Lower leg skin (tissue), 4 donors: ENCODE data around the gene HYAL2. TPM values are rescaled to one million over a fixed set of nuclear protein-coding genes. Genes with fewer than 3 reads are reported as not detected.

ENCODE experiments used
- DNase-seq, 2 donors: peaks; one replicate each; pipeline ENCODE4 v3.0.0-alpha.2; 2019; ENCODE audit warnings: low spot score in 2 of 2
- H3K4me3 ChIP-seq: fragments of 200-600 bp; sonication (generic); 2 replicates; pipeline ENCODE4 v1.5.1; 2017; ENCODE audit warnings: mild to moderate bottlenecking, low read depth; ENCODE audit not compliant: poor library complexity, severe bottlenecking
- POLR2A ChIP-seq, 2 donors: fragments of 450-650 bp; IDR thresholded peaks; one replicate each; pipeline ENCODE4 v1.6.1; 2016 to 2017; ENCODE audit warnings: antibody characterized with exemption in 2 of 2, mild to moderate bottlenecking in 1 of 2, moderate library complexity in 1 of 2
- WGBS, 2 donors: methylation state at CpG; one replicate each; pipeline ENCODE4 v1.1.5; 2018; 5-methylcytosine and 5-hydroxymethylcytosine counted together
- intact Hi-C: fragments of 100-400 bp; cut with DNase I; formaldehyde crosslinking; loops from one replicate; pipeline ENCODE4 v1.15.0; 2023; ENCODE audit warnings: low total_unique reads
- total RNA-seq, 4 donors: library from RNA; depleted of rRNA; stranded (reverse); fragments of >200 nt; gene quantifications; one replicate each; pipeline ENCODE4 v1.1.0, GENCODE V29; 2016
- TF ChIP-seq, protein P1 (sequence below), 3 donors: fragments of 450-650 bp; IDR thresholded peaks; one replicate each; pipeline ENCODE4 v1.5.1; 2016; ENCODE audit warnings: antibody characterized with exemption in 3 of 3, mild to moderate bottlenecking in 3 of 3, moderate library complexity in 2 of 3

The HYAL2 gene
- total RNA-seq, 4 donors from 2014 or later: 44.1 to 95.7 (median 72.9) TPM

DNA sequence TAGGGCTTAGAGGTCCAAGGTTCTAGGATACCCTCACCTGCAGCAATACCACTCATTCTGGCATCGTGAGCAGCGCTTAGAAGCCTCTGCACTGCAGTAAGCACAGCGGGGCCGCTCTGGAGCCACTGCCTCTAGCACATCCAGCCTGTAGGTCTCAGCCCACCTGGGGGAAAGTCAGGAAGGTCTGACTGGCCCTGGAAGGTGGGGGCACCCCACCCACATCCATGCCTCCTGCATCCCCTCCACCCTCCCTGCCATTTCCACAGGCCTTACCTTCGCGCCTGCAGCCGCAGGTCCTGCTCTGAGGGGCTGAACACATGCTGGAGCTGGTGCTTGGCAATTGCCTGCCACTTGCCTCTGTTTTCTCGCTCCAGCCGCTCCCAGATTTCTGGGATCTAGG, 19.0 kb upstream of the HYAL2 start:
- no peak overlapping the region for H3K4me3 ChIP-seq
- 75 to 91% methylated on average over 9 of the region's 9 CpGs for WGBS, 2 donors
- no peak for DNase-seq
- intact Hi-C loops: no loop called here
- no peak for TF ChIP-seq POLR2A (IDR thresholded peaks at IDR 0.05)
- TF ChIP-seq, protein P1, sequence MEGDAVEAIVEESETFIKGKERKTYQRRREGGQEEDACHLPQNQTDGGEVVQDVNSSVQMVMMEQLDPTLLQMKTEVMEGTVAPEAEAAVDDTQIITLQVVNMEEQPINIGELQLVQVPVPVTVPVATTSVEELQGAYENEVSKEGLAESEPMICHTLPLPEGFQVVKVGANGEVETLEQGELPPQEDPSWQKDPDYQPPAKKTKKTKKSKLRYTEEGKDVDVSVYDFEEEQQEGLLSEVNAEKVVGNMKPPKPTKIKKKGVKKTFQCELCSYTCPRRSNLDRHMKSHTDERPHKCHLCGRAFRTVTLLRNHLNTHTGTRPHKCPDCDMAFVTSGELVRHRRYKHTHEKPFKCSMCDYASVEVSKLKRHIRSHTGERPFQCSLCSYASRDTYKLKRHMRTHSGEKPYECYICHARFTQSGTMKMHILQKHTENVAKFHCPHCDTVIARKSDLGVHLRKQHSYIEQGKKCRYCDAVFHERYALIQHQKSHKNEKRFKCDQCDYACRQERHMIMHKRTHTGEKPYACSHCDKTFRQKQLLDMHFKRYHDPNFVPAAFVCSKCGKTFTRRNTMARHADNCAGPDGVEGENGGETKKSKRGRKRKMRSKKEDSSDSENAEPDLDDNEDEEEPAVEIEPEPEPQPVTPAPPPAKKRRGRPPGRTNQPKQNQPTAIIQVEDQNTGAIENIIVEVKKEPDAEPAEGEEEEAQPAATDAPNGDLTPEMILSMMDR (IDR thresholded peaks at IDR 0.05): no peak

DNA sequence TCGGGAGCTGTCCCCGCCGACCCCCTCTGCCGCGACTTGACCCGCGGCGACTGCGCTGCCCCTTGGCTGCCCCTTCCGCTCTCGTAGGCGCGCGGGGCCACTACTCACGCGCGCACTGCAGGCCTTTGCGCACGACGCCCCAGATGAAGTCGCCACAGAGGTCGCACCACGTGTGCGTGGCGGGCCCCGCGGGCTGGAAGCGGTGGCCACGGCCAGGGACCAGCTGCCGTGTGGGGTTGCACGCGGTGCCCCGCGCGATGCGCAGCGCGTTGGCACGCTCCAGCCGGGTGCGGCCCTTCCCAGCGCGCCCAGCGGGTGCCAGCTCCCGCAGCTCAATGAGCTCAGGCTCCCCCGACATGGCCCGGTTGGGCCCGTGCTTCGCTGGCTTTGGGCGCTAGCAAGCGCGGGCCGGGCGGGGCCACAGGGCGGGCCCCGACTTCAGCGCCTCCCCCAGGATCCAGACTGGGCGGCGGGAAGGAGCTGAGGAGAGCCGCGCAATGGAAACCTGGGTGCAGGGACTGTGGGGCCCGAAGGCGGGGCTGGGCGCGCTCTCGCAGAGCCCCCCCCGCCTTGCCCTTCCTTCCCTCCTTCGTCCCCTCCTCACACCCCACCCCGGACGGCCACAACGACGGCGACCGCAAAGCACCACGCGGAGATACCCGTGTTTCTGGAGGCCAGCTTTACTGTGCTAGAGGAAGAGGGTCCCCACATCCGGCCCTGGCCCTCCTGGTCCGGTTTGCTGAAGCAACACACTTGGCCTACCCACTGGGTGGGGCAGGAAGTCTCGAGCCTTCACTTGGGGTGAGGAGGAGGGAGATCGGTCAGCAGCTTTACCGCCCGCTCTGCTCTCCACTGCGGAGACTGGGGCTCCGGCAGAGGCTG, 18.1 kb upstream of the HYAL2 start, which contains the start of gene RASSF1:
RASSF1 (minus strand) TSS at position 389 of the 882 bp plus-strand sequence; CDS start at position 358, 31 bp downstream.
- H3K4me3 ChIP-seq: peak within 1 kb of the TSS; percentile 26
- peak; percentile 81 to 96 for DNase-seq
- WGBS, 2 donors: 4 to 6% methylated on average over 34 to 50 of the region's 85 CpGs
- TF ChIP-seq POLR2A (IDR thresholded peaks at IDR 0.05): peak in 1 of 2 donors; percentile 16
- TF ChIP-seq, protein P1 (IDR thresholded peaks at IDR 0.05): no peak
- intact Hi-C loops: no loop called here

DNA sequence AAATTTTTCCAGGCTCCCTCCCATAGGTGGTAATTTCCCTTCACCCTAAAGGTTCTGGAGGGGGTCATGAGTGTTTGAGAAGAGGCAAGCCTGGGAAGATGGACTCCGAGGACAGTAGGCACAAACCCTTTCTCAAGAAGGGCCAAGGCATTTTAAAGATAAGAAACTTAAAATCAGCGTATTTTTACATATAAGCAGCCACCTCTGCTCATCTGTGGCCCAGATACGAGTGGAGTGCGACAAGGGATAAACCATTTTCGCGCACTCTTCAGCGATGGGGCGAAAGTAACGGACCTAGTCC, 17.6 kb upstream of the HYAL2 start:
- peak overlapping the region; percentile 26 for H3K4me3 ChIP-seq
- WGBS, 2 donors: 6 to 8% methylated on average over 5 to 9 of the region's 9 CpGs
- TF ChIP-seq POLR2A (IDR thresholded peaks at IDR 0.05): no peak
- TF ChIP-seq, protein P1 (IDR thresholded peaks at IDR 0.05): no peak
- intact Hi-C loops: no loop called here
- no peak for DNase-seq

DNA sequence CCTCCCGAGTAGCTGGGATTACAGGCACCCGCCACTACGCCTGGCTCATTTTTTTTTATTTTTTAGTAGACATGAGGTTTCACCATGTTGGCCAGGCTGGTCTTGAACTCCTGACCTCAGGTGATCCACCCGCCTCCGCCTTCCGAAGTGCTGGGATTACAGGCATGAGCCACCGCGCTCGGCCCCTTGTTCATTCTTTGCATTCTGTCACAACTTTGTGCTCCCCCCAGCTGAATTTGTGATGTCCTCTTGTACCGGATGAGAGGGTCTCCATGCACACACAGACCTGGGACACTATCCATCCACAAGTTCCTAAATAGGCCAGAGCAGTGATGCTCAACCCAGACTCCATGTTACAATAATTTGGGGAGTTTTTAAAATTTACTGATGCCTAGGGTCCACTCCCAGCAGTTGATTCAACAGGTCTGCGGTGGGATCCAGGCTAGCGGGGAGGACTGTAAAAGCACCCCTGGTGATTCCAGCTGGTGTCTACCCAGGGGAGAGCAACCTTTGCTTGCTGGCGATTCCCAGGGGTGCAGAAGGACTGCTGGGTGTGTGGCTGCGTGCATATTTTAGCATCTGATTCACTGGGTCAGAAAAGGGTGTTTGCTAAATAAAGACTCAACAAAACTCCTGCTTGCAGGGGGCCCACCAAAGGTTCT, 17.1 kb upstream of the HYAL2 start:
- intact Hi-C loops: no loop called here
- no peak overlapping the region for H3K4me3 ChIP-seq
- no peak for DNase-seq
- TF ChIP-seq POLR2A (IDR thresholded peaks at IDR 0.05): no peak
- TF ChIP-seq, protein P1 (IDR thresholded peaks at IDR 0.05): no peak
- 75 to 78% methylated on average over 14 of the region's 14 CpGs for WGBS, 2 donors

DNA sequence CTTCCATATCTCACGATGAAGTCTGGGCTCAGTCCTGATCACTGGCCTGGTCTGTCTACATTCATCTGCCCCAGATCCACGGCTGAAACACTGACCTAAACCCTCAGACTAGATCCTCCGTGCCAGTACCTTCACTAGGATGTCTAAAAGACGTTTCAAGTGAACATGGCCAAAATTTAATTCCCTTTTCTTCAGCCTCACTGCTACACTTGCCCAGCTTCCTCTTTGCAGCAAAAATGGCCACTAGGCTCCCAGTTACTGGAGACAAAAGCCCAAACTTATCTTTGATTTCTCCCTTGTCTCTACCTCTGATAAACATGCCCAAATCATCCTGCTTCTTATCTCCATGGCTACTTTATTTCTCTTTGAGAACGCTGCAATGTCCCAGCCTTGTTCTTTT, 16.4 kb upstream of the HYAL2 start:
- DNase-seq: no peak
- WGBS, 2 donors: 56 to 69% methylated on average over 5 of the region's 5 CpGs
- no peak overlapping the region for H3K4me3 ChIP-seq
- intact Hi-C loops: no loop called here
- TF ChIP-seq POLR2A (IDR thresholded peaks at IDR 0.05): no peak
- TF ChIP-seq, protein P1 (IDR thresholded peaks at IDR 0.05): no peak
